SK-N-MC (cell line): ENCODE results near the gene CGRRF1.

Experiments used
- EZH2 ChIP-seq: fragments of 200-600 bp; sonication (generic); IDR thresholded peaks from one replicate; pipeline ENCODE4 v1.6.1; 2017; ENCODE audit warnings: antibody characterized with exemption
- POLR2AphosphoS5 ChIP-seq: IDR thresholded peaks from 2 replicates; pipeline ENCODE4 v1.6.1; 2012; ENCODE audit warnings: mild to moderate bottlenecking, low read depth, low read length, borderline replicate concordance

- no peak for TF ChIP-seq EZH2
- no peak for TF ChIP-seq POLR2AphosphoS5
These were observed 23.0 kb upstream of the CGRRF1 start for GRCh38 chr14:54486685-54487084.
